K562 (cell line): ENCODE results near the gene NCAM2. TPM values are rescaled to one million over a fixed set of nuclear protein-coding genes. Genes with fewer than 3 reads are reported as not detected.

ENCODE experiments used
- AFF4 ChIP-seq: sonication (generic); formaldehyde crosslinking; IDR thresholded peaks from 2 replicates; pipeline ENCODE4 v1.8.0; 2023; ENCODE audit warnings: mild to moderate bottlenecking, missing genetic modification reagents
- ARNT ChIP-seq, 2 experiments: fragments of 450-650 bp; IDR thresholded peaks; 2 replicates each; pipeline ENCODE4 v1.6.1; 2016; ENCODE audit warnings: mild to moderate bottlenecking in 1 of 2
- C11orf30 ChIP-seq: fragments of 450-650 bp; IDR thresholded peaks from 2 replicates; pipeline ENCODE4 v1.6.1; 2016; ENCODE audit warnings: low read depth, mild to moderate bottlenecking
- NCOA1 ChIP-seq: fragments of 450-650 bp; IDR thresholded peaks from 2 replicates; pipeline ENCODE4 v1.6.1; 2016; ENCODE audit warnings: low read depth
- PRPF4 ChIP-seq: fragments of 200-400 bp; formaldehyde crosslinking; IDR thresholded peaks from one replicate; pipeline ENCODE4 v1.6.1; 2017; ENCODE audit warnings: low read length, low read depth, mild to moderate bottlenecking; ENCODE audit not compliant: insufficient read depth, poor library complexity, severe bottlenecking
- ZNF316 ChIP-seq: fragments of 450-650 bp; IDR thresholded peaks from 2 replicates; pipeline ENCODE4 v1.6.1; 2016
- polyA plus RNA-seq, 8 experiments: library from polyadenylated mRNA; depleted of rRNA in 4 of 8; stranded (reverse) in 5 of 8; unstranded in 3 of 8; fragments of >200 nt; fragmentation: Nextera tagmentation in 2 of 8; fragmentation: Illumina TruSeq in 1 of 8; extraction: Ambion mirVana in 2 of 8; extraction: Trizol in 1 of 8; gene quantifications; 2 replicates each; pipeline versions ENCODE4 v1.2.1 to v1.2.3, GENCODE V29; 2011 to 2014; ENCODE audit warnings: inconsistent platforms in 1 of 8, missing spikeins in 1 of 8
- total RNA-seq, 7 experiments: library from RNA; depleted of rRNA in 6 of 7; stranded (reverse); fragments of >200 nt in 6 of 7; fragmentation: Illumina TruSeq in 2 of 7; extraction: Trizol in 2 of 7; gene quantifications; 2 replicates each; pipeline versions ENCODE4 v1.2.1 to v1.2.3, GENCODE V29; 2011 to 2021; ENCODE audit warnings: low replicate concordance in 1 of 7
- TF ChIP-seq, protein P1 (sequence below): fragments of 450-650 bp; IDR thresholded peaks from 2 replicates; pipeline ENCODE4 v1.6.1; 2016; ENCODE audit warnings: mild to moderate bottlenecking, moderate library complexity

The NCAM2 gene
- total and polyA plus RNA-seq, 9 of the 15 experiments (the other 6 are each of a cell fraction or from before 2014, with no cell fraction given), result 14.0 to 58.2 (median 27.8) TPM

DNA sequence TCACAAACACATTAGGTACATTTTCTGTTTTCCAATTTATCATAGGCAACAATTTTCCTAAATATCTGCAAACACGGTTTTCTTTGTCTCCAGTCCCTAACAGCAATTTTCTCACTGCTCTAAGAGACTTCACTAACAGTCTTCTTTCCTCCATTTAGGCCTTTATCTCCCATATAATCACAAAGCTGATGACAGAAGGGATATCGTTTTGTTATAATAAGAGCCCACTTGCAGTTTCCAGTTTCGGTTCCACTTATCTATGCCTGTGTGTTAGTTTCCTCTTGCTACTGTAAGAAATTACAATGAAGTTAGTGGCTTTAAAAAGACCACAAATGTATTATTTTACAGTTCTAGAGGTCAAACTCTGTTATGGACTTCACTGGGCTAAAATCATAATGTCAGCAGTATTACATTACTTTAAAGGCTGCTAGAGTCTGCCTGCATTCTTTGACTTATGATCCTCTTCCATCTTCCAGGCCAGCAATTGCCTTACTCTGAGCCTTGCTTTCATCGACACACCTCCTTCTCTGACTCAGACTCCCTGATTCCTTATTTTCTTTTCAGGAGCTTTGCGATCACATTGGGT, 549.3 kb downstream of the NCAM2 start (continued):
- TF ChIP-seq AFF4 (CRISPR knock-in tag) (no peak), NCOA1 (no peak), ZNF316 (peak; percentile 47), C11orf30 (peak; percentile 42; the same call in 1 of the 2 replicates), ARNT (IDR thresholded peaks at IDR 0.05) (no peak), PRPF4 (no peak)
- TF ChIP-seq, protein P1, sequence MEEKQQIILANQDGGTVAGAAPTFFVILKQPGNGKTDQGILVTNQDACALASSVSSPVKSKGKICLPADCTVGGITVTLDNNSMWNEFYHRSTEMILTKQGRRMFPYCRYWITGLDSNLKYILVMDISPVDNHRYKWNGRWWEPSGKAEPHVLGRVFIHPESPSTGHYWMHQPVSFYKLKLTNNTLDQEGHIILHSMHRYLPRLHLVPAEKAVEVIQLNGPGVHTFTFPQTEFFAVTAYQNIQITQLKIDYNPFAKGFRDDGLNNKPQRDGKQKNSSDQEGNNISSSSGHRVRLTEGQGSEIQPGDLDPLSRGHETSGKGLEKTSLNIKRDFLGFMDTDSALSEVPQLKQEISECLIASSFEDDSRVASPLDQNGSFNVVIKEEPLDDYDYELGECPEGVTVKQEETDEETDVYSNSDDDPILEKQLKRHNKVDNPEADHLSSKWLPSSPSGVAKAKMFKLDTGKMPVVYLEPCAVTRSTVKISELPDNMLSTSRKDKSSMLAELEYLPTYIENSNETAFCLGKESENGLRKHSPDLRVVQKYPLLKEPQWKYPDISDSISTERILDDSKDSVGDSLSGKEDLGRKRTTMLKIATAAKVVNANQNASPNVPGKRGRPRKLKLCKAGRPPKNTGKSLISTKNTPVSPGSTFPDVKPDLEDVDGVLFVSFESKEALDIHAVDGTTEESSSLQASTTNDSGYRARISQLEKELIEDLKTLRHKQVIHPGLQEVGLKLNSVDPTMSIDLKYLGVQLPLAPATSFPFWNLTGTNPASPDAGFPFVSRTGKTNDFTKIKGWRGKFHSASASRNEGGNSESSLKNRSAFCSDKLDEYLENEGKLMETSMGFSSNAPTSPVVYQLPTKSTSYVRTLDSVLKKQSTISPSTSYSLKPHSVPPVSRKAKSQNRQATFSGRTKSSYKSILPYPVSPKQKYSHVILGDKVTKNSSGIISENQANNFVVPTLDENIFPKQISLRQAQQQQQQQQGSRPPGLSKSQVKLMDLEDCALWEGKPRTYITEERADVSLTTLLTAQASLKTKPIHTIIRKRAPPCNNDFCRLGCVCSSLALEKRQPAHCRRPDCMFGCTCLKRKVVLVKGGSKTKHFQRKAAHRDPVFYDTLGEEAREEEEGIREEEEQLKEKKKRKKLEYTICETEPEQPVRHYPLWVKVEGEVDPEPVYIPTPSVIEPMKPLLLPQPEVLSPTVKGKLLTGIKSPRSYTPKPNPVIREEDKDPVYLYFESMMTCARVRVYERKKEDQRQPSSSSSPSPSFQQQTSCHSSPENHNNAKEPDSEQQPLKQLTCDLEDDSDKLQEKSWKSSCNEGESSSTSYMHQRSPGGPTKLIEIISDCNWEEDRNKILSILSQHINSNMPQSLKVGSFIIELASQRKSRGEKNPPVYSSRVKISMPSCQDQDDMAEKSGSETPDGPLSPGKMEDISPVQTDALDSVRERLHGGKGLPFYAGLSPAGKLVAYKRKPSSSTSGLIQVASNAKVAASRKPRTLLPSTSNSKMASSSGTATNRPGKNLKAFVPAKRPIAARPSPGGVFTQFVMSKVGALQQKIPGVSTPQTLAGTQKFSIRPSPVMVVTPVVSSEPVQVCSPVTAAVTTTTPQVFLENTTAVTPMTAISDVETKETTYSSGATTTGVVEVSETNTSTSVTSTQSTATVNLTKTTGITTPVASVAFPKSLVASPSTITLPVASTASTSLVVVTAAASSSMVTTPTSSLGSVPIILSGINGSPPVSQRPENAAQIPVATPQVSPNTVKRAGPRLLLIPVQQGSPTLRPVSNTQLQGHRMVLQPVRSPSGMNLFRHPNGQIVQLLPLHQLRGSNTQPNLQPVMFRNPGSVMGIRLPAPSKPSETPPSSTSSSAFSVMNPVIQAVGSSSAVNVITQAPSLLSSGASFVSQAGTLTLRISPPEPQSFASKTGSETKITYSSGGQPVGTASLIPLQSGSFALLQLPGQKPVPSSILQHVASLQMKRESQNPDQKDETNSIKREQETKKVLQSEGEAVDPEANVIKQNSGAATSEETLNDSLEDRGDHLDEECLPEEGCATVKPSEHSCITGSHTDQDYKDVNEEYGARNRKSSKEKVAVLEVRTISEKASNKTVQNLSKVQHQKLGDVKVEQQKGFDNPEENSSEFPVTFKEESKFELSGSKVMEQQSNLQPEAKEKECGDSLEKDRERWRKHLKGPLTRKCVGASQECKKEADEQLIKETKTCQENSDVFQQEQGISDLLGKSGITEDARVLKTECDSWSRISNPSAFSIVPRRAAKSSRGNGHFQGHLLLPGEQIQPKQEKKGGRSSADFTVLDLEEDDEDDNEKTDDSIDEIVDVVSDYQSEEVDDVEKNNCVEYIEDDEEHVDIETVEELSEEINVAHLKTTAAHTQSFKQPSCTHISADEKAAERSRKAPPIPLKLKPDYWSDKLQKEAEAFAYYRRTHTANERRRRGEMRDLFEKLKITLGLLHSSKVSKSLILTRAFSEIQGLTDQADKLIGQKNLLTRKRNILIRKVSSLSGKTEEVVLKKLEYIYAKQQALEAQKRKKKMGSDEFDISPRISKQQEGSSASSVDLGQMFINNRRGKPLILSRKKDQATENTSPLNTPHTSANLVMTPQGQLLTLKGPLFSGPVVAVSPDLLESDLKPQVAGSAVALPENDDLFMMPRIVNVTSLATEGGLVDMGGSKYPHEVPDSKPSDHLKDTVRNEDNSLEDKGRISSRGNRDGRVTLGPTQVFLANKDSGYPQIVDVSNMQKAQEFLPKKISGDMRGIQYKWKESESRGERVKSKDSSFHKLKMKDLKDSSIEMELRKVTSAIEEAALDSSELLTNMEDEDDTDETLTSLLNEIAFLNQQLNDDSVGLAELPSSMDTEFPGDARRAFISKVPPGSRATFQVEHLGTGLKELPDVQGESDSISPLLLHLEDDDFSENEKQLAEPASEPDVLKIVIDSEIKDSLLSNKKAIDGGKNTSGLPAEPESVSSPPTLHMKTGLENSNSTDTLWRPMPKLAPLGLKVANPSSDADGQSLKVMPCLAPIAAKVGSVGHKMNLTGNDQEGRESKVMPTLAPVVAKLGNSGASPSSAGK, result no peak
